ENCODE measurements around the gene AGFG1. TPM values are rescaled to one million over a fixed set of nuclear protein-coding genes. Genes with fewer than 3 reads are reported as not detected.

The AGFG1 gene
- total RNA-seq, 2 donors from 2014 or later: 10.2 to 16.1 TPM

GRCh38 chr2:227602358-227602757 is 130.4 kb downstream of the AGFG1 start:
- intact Hi-C loops (cut with DNase I): no loop called here
- H3K36me3 ChIP-seq (replicated peaks in 1 of 2; ENCODE audit: insufficient read depth in 1 of 2, low read depth in 2 of 2): no peaks in the 10 kb centered on the region
- H3K4me1 ChIP-seq: no peaks in the 10 kb centered on the region
- DNase-seq: no peak
- no peak overlapping the region for H3K27ac ChIP-seq
- no peak overlapping the region for H3K4me3 ChIP-seq
- no peaks in the 10 kb centered on the region for H3K27me3 ChIP-seq
- TF ChIP-seq POLR2A (IDR thresholded peaks at IDR 0.05) (no peak), CTCF (IDR thresholded peaks at IDR 0.05) (no peak)
- WGBS, 2 donors: 62 to 73% methylated on average over 3 of the region's 3 CpGs
- no peak for ATAC-seq
- H3K9me3 ChIP-seq: no peaks in the 10 kb centered on the region

GRCh38 chr2:227606476-227606875 is 134.5 kb downstream of the AGFG1 start:
- no peak for TF ChIP-seq CTCF (IDR thresholded peaks at IDR 0.05)
- no peak for TF ChIP-seq POLR2A (IDR thresholded peaks at IDR 0.05)
- intact Hi-C loops (cut with DNase I): no loop called here
- no peaks in the 10 kb centered on the region for H3K9me3 ChIP-seq
- no peaks in the 10 kb centered on the region for H3K27me3 ChIP-seq
- H3K27ac ChIP-seq: no peak overlapping the region
- ATAC-seq: no peak
- no peak for DNase-seq
- H3K4me1 ChIP-seq: no peaks in the 10 kb centered on the region
- no peak overlapping the region for H3K4me3 ChIP-seq
- WGBS, 2 donors: 67 to 86% methylated on average over 1 of the region's 1 CpG
- no peaks in the 10 kb centered on the region for H3K36me3 ChIP-seq (replicated peaks in 1 of 2; ENCODE audit: insufficient read depth in 1 of 2, low read depth in 2 of 2)

- no peak for ATAC-seq
- TF ChIP-seq POLR2A (IDR thresholded peaks at IDR 0.05): no peak
- TF ChIP-seq CTCF (IDR thresholded peaks at IDR 0.05): no peak
- DNase-seq: no peak
- no peaks in the 10 kb centered on the region for H3K36me3 ChIP-seq (replicated peaks in 1 of 2; ENCODE audit: insufficient read depth in 1 of 2, low read depth in 2 of 2)
- no peak overlapping the region for H3K4me3 ChIP-seq
- H3K27ac ChIP-seq: no peak overlapping the region
- no peaks in the 10 kb centered on the region for H3K9me3 ChIP-seq
- H3K4me1 ChIP-seq: no peaks in the 10 kb centered on the region
- intact Hi-C loops (cut with DNase I): no loop called here
- H3K27me3 ChIP-seq: no peaks in the 10 kb centered on the region
- 49 to 62% methylated on average over 3 of the region's 3 CpGs for WGBS, 2 donors
Observed at GRCh38 chr2:227607941-227608340, 136.0 kb downstream of the AGFG1 start.

GRCh38 chr2:227608561-227609338 is 136.8 kb downstream of the AGFG1 start:
- Histone ChIP-seq H3K27ac (no peak overlapping the region), H3K27me3 (no peaks in the 10 kb centered on the region), H3K4me1 (no peaks in the 10 kb centered on the region), H3K36me3 (replicated peaks in 1 of 2; ENCODE audit: insufficient read depth in 1 of 2, low read depth in 2 of 2) (no peaks in the 10 kb centered on the region), H3K9me3 (no peaks in the 10 kb centered on the region), H3K4me3 (no peak overlapping the region)
- intact Hi-C loops (cut with DNase I): no loop called here
- no peak for ATAC-seq
- no peak for TF ChIP-seq POLR2A (IDR thresholded peaks at IDR 0.05)
- TF ChIP-seq CTCF (IDR thresholded peaks at IDR 0.05): no peak
- DNase-seq: peak in 1 of 4 donors; percentile 41
- 56 to 69% methylated on average over 10 to 16 of the region's 16 CpGs for WGBS, 2 donors

GRCh38 chr2:227610123-227610522 is 138.2 kb downstream of the AGFG1 start:
- no peak for TF ChIP-seq POLR2A (IDR thresholded peaks at IDR 0.05)
- TF ChIP-seq CTCF (IDR thresholded peaks at IDR 0.05): no peak
- no peak overlapping the region for H3K27ac ChIP-seq
- ATAC-seq: no peak
- H3K4me1 ChIP-seq: no peaks in the 10 kb centered on the region
- no peaks in the 10 kb centered on the region for H3K27me3 ChIP-seq
- 76% methylated on average over 2 of the region's 2 CpGs for WGBS, 2 donors
- DNase-seq: no peak
- intact Hi-C loops (cut with DNase I): no loop called here
- H3K36me3 ChIP-seq (replicated peaks in 1 of 2; ENCODE audit: insufficient read depth in 1 of 2, low read depth in 2 of 2): no peaks in the 10 kb centered on the region
- no peaks in the 10 kb centered on the region for H3K9me3 ChIP-seq
- no peak overlapping the region for H3K4me3 ChIP-seq

Measured in body of pancreas (tissue), 4 donors.